Endometrial microvascular endothelial cells (primary cell): Measurements from ENCODE around the gene INSIG1. TPM values are rescaled to one million over a fixed set of nuclear protein-coding genes. Genes with fewer than 3 reads are reported as not detected.

Source experiments
- in situ Hi-C: cut with HindIII; loops from 2 replicates; pipeline ENCODE4 v1.10.0; 2017; ENCODE audit warnings: low sequenced_read_pairs, low pct_unique_long_range_greater_than_20kb; ENCODE audit errors: inconsistent ontology term
- total RNA-seq: library from RNA; depleted of rRNA; stranded (reverse); fragments of >200 nt; gene quantifications from one replicate; pipeline ENCODE4 v1.2.3, GENCODE V29; 2015; ENCODE audit errors: inconsistent ontology term

The INSIG1 gene
- total RNA-seq, result 77.6 TPM

GRCh38 chr7:155297517-155298287 is at the start of gene INSIG1:
Gene INSIG1 (plus strand): TSS chr7:155297878. CDS start chr7:155298286, 408 bp downstream.
- in situ Hi-C loops, result no loop called here

- in situ Hi-C loops, result no loop called here
These were observed 49.3 kb upstream of the INSIG1 start for GRCh38 chr7:155248366-155248756.

GRCh38 chr7:155251831-155252230 is 45.8 kb upstream of the INSIG1 start:
- in situ Hi-C loops, result no loop called here

- in situ Hi-C loops, result no loop called here
These were observed 45.2 kb upstream of the INSIG1 start for GRCh38 chr7:155252444-155252887.

GRCh38 chr7:155252892-155253501 is 44.7 kb upstream of the INSIG1 start:
- in situ Hi-C loops, result no loop called here

- in situ Hi-C loops, result no loop called here
These were observed 43.7 kb upstream of the INSIG1 start for GRCh38 chr7:155254018-155254417.

- in situ Hi-C loops, result no loop called here
These were observed 42.6 kb upstream of the INSIG1 start for GRCh38 chr7:155255071-155255470.

- in situ Hi-C loops, result no loop called here
These were observed 42.1 kb upstream of the INSIG1 start for GRCh38 chr7:155255621-155256020.

GRCh38 chr7:155256081-155256760 is 41.5 kb upstream of the INSIG1 start:
- in situ Hi-C loops, result no loop called here

GRCh38 chr7:155256761-155257481 is 40.8 kb upstream of the INSIG1 start:
- in situ Hi-C loops, result no loop called here

- in situ Hi-C loops, result no loop called here
These were observed 40.0 kb upstream of the INSIG1 start for GRCh38 chr7:155257482-155258225.

GRCh38 chr7:155258226-155258560 is 39.5 kb upstream of the INSIG1 start:
- in situ Hi-C loops, result no loop called here

- in situ Hi-C loops, result no loop called here
These were observed 37.7 kb upstream of the INSIG1 start for GRCh38 chr7:155259866-155260497.

- in situ Hi-C loops, result no loop called here
These were observed 37.2 kb upstream of the INSIG1 start for GRCh38 chr7:155260498-155260872.

- in situ Hi-C loops, result no loop called here
These were observed 36.4 kb upstream of the INSIG1 start for GRCh38 chr7:155261031-155261985.

- in situ Hi-C loops, result no loop called here
These were observed 35.6 kb upstream of the INSIG1 start for GRCh38 chr7:155262031-155262430.

GRCh38 chr7:155263051-155263450 is 34.6 kb upstream of the INSIG1 start:
- in situ Hi-C loops, result no loop called here
